NCI-H2107 treated with DMSO at 0.1 percent for 48 hours (cell line): Measurements from ENCODE around the gene SERPINB5.
"Not testable (repeated sequence)": the region's sequence is repeated elsewhere in the genome, so short reads cannot be mapped to it uniquely, and the experiment has no call there.

Experiments
- DNase-seq: peaks from one replicate; lab custom pipeline; 2025; ENCODE audit not compliant: unreplicated experiment; lab: John Stamatoyannopoulos, UW

The SERPINB5 gene, protein sequence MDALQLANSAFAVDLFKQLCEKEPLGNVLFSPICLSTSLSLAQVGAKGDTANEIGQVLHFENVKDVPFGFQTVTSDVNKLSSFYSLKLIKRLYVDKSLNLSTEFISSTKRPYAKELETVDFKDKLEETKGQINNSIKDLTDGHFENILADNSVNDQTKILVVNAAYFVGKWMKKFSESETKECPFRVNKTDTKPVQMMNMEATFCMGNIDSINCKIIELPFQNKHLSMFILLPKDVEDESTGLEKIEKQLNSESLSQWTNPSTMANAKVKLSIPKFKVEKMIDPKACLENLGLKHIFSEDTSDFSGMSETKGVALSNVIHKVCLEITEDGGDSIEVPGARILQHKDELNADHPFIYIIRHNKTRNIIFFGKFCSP

DNA sequence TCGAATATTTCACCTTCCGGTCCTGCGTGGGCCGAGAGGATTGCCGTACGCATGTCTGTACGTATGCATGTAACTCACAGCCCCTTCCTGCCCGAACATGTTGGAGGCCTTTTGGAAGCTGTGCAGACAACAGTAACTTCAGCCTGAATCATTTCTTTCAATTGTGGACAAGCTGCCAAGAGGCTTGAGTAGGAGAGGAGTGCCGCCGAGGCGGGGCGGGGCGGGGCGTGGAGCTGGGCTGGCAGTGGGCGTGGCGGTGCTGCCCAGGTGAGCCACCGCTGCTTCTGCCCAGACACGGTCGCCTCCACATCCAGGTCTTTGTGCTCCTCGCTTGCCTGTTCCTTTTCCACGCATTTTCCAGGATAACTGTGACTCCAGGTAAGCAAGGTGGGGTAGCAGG, at the start of gene SERPINB5:
SERPINB5 (plus strand) TSS at position 291 of the 400 bp plus-strand sequence. CDS start 7,471 bp downstream, outside the sequence.
- peak; percentile 70 for DNase-seq

DNA sequence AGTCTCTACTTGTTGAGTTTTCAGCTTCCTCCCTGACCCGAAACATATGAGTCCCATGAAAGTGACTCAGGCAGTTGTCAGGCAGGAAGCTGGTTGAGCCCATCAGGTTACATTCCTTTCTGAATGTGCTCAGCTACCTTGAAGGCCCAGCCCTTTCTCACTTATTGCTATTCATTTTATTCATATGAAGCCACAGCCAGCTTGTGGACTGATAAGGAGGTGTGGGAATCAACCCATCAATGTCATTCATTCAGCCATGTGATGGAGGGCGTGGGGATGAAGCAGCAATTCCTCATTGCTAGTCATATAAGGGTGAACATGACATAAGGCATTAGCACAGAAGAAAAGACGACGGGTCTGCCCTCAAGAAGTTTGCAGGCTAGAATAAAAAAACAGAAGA, 49.2 kb upstream of the SERPINB5 start:
- DNase-seq, result no peak

DNA sequence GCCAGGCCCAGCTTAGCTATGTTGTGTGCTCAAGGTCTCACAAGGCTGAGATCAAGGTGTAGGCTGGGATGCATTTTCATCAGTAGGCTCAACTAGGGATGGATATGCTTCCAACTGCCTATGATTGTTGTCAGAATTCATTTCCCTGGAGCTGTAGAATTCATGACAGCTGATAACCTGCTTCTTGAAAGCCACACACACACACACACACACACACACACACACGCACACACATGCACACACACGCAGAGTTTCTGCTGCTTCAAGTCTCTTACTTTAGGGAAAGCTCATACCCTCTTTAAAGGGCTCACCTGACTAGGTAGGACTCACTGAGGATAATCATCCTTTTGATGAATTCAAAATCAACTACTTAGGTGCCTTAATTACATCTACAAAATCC, 46.2 kb upstream of the SERPINB5 start:
- DNase-seq, result no peak

DNA sequence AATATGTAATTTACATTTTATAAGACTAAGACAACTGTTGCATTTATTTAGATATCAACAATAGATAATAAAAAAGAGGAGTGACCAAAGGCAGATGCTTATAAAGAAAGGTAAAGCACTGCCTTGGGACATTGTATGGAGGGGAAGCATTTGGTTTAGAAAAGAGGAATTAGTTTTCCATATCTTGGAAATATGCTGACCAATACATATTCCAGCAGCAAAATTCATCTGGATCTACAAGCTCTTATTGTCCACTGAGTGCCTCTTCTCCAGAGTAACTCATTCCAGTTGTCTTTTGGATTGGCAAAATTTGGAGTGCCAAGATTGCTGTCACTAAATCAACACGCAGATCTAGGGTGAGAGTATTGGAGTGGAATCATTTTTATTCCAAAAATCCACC, 45.6 kb upstream of the SERPINB5 start:
- DNase-seq, result no peak

DNA sequence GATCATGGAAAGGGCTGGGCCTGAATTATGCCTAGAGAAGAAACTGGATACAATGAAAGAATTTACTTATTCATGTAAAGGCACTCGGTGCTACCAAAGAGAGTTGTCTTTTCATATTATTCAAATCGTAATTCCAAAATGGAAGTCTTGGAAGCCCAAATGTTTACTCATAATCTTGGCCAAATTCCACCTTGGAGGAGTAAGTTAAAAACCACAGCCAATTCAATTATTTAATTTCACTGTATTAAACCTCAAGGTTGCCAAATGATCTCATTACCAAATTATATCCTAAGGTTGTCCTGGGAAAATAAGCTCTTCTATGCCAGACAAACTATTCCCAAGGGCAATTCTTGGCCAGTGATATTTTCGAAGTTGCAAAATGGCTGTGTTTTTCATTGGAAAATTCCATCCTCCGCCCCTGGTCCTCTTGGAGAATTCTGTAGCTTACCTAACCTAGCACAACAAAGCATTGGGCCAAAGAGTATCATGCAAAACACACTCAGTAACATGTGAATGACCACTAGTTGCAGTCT, 43.4 kb upstream of the SERPINB5 start:
- no peak for DNase-seq

DNA sequence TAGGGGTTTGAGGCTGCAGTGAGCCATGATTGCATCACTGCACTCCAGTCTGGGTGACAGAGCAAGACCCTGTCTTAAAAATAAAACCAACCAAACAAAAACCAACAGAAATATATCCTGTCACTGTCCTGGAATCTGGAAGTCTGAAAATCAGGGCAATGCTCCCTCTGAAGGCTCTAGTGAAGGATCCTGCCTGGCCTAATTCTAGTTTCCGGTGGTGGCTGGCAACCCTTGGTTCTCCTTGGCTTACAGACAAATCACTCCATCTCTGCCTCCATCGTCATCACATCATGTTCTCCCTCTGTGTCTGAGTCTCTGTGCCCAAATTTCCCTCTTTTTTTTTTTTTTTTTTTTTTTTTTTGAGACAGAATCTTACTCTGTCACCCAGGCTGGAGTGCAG, 38.6 kb upstream of the SERPINB5 start:
- DNase-seq, result no peak

DNA sequence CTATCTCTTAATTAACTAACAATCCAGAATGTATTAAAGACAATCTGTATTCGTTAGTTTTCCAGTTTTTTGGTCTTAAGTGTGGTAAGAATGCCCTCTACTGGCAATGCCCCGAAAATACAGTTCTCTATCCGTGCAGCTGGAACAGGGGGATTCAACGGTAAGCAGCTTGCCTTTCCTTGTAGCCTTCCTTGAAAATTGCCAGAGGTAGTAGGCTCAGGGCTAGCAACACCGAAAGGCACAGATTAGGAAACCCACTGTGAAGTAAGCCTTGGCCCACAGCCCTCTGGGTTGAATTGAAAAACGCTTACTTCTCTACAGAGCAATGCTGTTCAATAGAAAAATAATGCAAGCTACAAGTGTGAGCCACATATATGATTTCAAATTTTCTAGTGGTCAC, 37.4 kb upstream of the SERPINB5 start:
- peak; percentile 69 for DNase-seq

DNA sequence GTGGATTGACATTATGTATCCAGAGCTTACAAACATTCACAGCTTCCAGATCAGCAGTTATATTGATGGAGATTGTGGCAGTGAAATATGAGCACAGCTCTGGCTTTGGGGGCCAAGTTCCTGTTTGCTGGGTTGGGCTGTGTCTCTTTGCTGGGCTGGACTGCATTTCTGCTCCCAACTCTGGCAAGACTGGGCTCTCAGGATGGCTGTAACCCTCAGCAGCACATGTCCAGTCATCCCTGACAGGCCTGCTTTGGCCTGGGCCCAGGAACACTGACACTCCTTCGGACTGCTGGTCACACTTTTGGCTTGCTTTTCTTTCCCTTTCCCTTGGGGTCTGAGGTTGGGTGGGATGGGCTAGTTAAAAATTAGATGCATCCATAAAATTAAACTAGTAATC, 36.5 kb upstream of the SERPINB5 start:
- DNase-seq, result no peak

DNA sequence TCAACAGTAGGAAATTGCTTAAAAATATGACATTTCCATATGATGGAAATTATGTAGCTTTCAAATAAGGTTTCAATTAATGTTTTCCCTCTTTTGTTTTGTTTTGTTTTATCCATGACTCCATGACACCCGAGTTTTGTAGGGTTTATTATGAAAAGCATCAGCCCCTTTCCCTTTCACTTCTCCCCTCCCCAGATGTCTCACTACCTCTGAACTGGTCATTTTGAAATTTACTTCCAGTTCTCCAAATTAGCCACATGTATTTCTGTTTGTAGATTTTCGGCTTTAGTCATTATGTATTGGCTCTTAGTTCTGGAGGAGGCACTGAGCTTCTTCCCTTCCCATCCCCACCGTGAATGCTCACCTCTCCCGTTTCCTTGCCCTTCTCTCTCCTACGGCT, 35.9 kb upstream of the SERPINB5 start:
- no peak for DNase-seq

DNA sequence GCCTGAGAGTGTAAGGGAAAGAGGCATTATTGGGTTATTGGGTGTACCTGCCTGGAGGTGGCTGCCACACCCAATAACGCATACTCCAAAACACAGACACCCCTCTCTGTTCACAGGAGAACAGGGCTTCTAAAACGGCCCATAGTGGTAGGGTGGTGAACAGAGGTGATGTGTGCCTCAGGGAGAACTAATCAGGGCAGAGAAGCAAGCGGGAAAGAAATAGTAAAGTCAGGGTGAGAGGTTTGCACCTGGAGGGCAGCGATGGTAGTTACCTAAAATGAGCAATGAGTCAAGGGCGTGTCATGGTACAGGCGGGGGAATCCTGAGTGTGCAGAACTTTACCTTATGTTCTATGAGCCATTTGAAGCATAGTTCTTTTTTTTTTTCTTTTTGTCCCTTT, 32.9 kb upstream of the SERPINB5 start:
- no peak for DNase-seq

DNA sequence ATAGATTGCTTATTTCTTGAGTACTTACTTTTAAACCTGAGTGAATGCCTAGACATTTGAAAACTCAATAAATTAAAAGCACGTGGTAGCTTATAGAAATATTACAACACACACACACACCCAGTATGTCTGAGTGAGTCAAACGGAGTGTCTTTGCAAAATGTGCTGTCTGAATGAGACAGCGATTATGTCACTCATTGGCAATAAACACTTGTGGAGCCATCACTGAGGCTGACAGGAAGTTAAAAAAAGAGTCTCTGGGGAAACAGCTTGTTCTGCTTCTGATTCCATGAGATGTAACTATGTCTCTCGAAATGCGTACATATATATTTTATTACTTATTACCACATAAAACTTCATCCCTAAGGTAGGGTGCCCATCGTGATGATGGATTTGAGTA, 32.2 kb upstream of the SERPINB5 start:
- no peak for DNase-seq

DNA sequence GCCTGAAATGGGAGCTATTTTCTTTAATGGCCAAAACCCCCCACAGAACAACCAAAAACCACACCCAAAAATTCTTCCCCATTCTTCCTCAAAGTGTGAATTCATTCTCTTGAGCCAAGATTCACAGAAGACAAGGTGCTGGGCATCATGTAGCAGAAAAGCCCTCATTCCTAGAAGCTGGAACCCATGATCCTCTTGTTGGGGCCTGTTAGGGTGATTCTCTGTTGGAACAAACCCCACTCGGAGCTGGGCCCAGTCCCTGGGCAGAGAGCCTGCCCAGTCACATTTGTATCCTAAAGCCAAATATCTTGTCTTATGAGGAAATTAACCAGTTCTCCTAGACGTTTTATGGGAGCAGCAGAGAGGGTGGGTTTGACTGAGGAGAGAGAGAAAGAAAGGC, 31.7 kb upstream of the SERPINB5 start:
- DNase-seq, result no peak

DNA sequence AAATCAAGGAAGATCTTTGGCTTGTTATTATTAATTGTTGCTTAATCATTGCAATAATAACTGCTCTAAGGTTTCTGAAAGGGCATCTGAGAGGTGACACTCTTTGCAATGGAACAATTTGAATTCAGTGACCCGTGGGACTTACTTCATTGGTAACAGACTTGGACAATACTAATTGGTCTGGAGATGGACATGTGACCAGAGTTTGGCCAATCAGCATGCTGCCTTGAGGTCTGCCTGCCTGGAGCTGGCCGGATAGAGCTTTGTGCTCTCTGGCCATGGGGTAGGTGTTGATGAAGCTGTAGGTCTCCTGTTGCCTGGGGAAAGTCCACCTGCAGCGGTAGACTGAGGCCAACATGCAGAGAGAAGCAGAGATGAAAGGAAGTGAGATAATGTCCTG, 30.5 kb upstream of the SERPINB5 start:
- no peak for DNase-seq

DNA sequence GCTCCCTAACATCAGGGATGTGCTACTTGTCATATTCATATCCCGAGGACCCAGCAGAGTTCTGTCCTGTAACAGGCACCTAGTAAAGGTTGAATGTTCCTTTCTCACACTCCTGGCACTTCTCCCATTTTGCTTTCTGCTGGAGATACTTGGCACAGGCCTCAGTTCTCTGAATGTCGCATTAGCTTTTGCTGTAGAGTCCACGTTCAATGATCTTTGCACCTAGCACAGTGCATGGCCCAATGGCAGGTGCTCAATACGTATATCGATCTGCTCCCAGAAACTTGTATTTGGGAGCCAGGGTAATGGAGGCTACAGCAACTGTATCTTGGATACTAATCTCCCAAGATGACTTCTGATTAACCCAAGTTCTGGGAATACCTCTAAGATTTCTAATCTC, 29.7 kb upstream of the SERPINB5 start:
- no peak for DNase-seq

DNA sequence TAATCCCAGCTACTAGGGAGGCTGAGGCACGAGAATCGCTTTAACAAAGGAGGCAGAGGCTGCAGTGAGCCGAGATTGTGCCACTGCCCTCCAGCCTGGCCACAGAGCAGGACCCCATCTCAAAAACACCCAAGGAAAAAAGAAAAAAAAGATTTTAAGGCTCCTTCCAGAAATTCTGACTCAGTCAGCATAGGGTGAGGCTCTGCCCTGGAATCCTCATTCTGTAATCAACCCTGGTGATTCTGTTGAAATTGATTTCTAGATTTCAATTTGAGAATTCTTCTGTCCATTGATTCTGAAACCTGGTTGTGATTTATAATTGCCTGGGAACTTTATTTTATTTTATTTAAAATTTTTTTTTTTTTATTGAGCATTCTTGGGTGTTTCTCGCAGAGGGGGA, 27.3 kb upstream of the SERPINB5 start:
- no peak for DNase-seq

DNA sequence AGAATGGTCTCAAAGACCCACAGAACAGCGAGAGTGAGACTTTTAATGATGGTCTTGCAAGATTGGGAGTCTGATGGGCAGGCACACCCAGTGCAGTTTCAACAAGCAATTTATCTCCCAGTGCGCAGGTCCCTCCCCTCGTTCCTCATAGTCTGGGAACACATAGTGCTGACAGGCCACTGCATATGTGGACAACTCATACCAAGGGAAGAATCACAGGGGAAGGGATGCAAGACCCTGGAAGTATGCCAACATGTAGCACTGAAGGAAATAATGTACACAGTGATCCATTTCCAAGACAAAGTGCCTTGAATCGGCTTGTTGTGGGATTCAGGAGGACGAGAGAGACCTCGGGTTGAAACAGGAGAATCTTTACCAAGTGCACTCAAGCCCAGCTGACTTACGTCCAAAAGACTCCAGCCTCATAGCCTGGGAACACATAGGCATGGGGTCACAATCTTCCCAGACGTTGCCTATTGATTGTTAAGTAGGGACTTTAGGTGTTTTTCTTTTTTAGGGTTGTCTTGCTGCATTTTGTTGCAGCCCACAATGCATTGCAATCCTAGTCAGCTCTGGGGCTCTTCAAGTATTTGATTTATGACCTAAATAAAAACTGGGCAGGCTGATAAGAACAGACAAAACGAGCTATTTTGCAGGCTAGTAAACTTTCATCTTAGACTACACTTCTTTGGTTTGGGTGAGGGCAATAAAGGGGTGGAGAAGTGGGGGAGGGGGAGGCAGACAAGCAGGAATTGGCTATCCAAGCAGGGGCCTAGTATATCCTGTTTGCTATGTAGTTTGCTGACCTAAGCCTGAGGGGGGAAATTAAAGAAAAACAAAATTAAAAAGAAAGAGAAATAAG, 24.7 kb upstream of the SERPINB5 start:
- DNase-seq, result no peak

DNA sequence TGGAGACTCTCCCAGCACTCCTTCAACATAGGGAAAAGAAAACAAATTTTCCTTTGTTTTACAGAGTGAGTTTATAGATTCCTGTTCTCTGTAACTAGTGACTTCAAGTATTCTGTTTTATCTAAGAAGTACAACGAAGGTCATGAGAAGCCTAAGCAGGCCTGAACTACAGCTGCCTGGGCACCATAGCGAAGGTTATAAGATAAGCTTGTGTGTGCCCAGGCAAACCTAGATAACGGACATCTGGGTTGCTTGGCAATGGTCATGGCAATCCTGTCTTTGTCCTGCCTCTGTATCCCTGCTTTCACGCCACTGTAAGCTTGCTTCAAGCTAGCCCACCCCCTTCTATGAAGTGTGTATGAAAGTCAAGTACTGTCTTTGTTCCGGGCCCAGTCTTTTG, 24.0 kb upstream of the SERPINB5 start:
- DNase-seq, result not testable (repeated sequence)

DNA sequence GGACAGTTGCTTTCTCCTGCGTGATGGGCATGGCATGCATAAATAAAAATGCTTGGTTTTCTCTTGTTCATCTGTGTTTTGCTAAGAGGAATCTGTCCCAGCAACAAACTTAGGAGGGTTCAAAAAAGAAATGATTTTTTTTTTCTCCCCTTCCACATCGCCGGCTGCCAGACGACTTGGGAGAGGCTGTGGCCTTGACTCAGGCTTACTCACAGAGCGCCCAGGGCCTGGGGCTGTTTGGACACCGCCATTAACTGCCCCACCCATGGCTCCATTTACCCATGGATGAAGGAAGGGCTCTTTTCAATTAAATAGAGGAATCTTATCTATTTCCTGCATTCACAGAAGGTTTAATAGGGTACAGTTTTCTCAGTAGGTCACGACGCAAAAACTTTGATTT, 22.3 kb upstream of the SERPINB5 start:
- no peak for DNase-seq

DNA sequence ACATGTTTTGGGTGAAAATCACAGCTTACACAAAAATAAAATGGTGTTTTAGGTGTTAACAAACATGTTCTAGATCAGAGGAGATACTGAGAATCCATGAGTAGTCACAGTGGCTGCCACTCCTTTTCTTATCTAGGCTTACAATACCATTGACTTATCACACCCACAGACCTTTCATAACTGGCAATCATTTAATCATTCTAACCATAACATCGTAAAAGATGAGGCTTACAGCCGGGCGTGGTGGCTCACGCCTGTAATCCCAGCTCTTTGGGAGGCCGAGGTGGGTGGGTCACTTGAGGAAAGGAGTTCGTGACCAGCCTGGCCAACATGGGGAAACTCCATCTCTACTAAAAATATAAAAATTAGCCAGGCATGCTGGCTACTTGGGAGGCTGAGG, 18.8 kb upstream of the SERPINB5 start:
- DNase-seq, result no peak

DNA sequence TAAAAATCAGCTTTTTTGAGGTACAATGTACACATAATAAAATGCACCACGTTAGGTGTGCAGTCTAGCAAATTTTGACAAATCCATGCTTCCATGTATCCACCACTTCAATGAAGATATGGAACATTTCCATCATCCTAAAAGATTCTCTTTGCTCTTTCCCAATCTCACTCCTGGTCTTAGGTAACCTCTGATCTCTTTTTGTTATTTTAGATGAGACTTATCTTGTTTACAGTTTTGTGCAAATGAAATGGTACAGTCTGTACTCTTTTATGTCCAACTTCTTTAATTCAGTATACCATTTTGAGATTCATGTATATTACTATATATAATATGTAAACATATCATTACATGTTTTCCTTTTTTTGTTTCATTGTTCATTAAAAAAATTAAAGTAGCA, 16.3 kb upstream of the SERPINB5 start:
- DNase-seq, result no peak

DNA sequence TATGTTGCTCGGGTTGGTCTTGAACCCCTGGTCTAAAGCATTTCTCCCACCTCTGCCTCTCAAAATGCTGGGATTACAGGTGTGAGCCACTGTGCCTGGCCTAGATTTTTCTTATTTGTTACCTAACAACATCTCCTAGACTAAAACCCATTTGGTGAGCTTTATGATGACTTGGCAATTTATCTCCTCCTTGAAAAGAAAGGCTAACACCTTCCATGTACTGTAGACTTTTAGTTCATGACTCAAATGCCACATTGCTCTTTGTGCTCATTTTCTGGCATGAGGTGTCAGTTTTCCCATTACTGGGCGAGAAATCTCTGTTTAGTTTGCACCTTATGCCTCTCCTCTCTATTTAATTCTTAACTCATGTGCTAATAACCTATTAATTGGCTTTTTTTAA, 12.3 kb upstream of the SERPINB5 start:
- DNase-seq, result no peak

DNA sequence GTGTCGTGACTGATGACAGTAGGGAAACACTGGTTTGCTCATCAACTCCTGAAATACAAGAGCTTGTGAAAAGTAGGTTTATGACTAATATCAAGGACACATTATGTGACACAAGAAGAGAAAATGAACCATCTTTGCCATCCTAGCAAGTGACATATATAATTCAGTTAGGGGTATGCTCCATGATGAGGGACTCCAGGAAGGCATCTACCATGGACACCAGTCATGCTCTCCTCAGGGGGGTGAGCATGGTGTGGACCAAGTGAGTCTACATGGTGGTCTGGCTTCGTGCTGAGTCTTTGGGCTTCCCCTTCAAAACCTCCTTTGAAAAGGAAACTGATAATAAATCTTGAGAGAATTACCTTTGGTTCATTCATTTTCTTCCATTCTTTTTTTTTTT, 11.7 kb upstream of the SERPINB5 start:
- DNase-seq, result no peak
